BLaER1 treated with 17β-estradiol and CSF1 and Interleukin-3, amounts not matched to agents 10 nM and 100 nM (cell line): ENCODE data around the gene RGS16.

ENCODE experiments used
- H3K27ac ChIP-seq, 11 experiments: shearing (Covaris generic); formaldehyde crosslinking; 2 replicates each; pipeline ENCODE4 v1.8.1; 2022
- H3K27me3 ChIP-seq, 11 experiments: shearing (Covaris generic); formaldehyde crosslinking; 2 replicates each; pipeline ENCODE4 v1.8.1; 2022
- H3K36me3 ChIP-seq, 11 experiments: shearing (Covaris generic); formaldehyde crosslinking; 2 replicates each; pipeline ENCODE4 v1.8.1; 2022
- H3K4me1 ChIP-seq, 10 experiments: shearing (Covaris generic); formaldehyde crosslinking; 2 replicates each; pipeline ENCODE4 v1.8.1; 2022
- H3K4me2 ChIP-seq, 11 experiments: shearing (Covaris generic); formaldehyde crosslinking; 2 replicates each; pipeline ENCODE4 v1.8.1; 2022
- H3K4me3 ChIP-seq, 10 experiments: shearing (Covaris generic); formaldehyde crosslinking; 2 replicates each; pipeline ENCODE4 v1.8.1; 2022
- H3K9ac ChIP-seq, 11 experiments: shearing (Covaris generic); formaldehyde crosslinking; 2 replicates each; pipeline ENCODE4 v1.8.1; 2022
- H3K9me3 ChIP-seq, 11 experiments: shearing (Covaris generic); formaldehyde crosslinking; replicated peaks in 1 of 11; 2 replicates each; pipeline ENCODE4 v1.8.1; 2022
- H4K20me1 ChIP-seq, 11 experiments: shearing (Covaris generic); formaldehyde crosslinking; 2 replicates each; pipeline ENCODE4 v1.8.1; 2022
- Cebpa-rat ChIP-seq, 11 experiments: shearing (Covaris generic); IDR thresholded peaks; 2 replicates each; pipeline ENCODE4 v1.8.1; 2022

The RGS16 gene

GRCh38 chr1:182600745-182601415 is 3.3 kb downstream of the RGS16 start:
- no peak for TF ChIP-seq Cebpa-rat (IDR thresholded peaks at IDR 0.05)

DNA sequence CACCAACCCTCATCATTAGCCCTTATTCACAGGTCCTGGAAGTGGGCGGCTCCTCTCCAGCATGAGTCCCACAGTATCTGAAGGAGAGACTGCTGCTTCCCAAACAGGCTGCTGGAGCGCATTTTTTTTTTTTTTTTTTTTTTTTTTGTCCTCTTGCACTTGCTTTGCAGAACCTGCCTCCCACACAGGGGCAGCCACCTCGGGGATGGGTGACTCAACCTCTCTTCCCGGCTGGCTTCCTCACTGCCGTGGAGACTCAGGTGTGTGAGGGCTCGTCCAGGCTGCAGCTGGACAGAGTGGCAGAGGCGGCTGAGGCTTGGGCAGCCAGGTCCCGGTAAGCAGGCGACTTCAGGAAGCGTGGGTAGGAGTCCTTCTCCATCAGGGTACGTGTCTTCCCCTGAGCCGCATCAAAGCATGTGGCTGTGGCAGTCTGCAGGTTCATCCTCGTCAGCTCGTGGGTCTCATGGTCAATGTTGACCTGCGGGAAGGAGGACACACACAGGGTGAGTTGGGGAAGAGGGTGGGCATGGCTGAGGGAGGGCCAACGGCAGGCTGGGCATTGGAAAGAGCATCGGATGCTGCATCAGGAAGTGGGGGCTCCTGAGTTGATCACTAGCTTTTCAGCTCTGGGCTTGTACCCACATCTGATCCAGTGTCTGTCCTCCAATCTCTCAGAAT is 4.0 kb downstream of the RGS16 start:
- H3K9me3 ChIP-seq, result no peaks in the 10 kb centered on the region
- no peak for TF ChIP-seq Cebpa-rat (IDR thresholded peaks at IDR 0.05)
- H3K9ac ChIP-seq, result peak overlapping the region in 10 of 11 experiments; percentile 23 to 88 (median 46); a peak in 16 of 22 replicates
- peaks cover 0 to 60% (median 41%) of the 10 kb centered on the region in 11 experiments; a peak in 17 of 22 replicates for H4K20me1 ChIP-seq
- H3K4me3 ChIP-seq, result peak overlapping the region in 3 of 10 experiments; percentile 72 to 86 (median 78); a peak in 3 of 20 replicates
- H3K27me3 ChIP-seq, result no peaks in the 10 kb centered on the region
- H3K36me3 ChIP-seq, result peaks cover 19 to 48% (median 36%) of the 10 kb centered on the region in 11 experiments; a peak in 21 of 22 replicates
- peaks cover 61 to 75% (median 68%) of the 10 kb centered on the region in 10 experiments for H3K4me1 ChIP-seq
- peak overlapping the region in 4 of 11 experiments; percentile 16 to 79 (median 34); a peak in 4 of 22 replicates for H3K27ac ChIP-seq
- peak overlapping the region; percentile 91 to 98 (median 96); a peak in 20 of 22 replicates for H3K4me2 ChIP-seq

More at GRCh38 chr1:182600745-182601415, 3.3 kb downstream of the RGS16 start:
- peak overlapping the region in 6 of 11 experiments; percentile 16 to 84 (median 46); a peak in 10 of 22 replicates for H3K27ac ChIP-seq
- H3K9ac ChIP-seq, result peak overlapping the region in 10 of 11 experiments; percentile 28 to 88 (median 57); a peak in 18 of 22 replicates
- no peaks in the 10 kb centered on the region for H3K9me3 ChIP-seq
- peak overlapping the region in 7 of 10 experiments; percentile 14 to 86 (median 72); a peak in 8 of 20 replicates for H3K4me3 ChIP-seq
- peaks cover 19 to 48% (median 36%) of the 10 kb centered on the region in 11 experiments; a peak in 21 of 22 replicates for H3K36me3 ChIP-seq
- peaks cover 0 to 60% (median 41%) of the 10 kb centered on the region in 11 experiments; a peak in 17 of 22 replicates for H4K20me1 ChIP-seq
- 0 out of 22 replicates have a peak, but pooled peaks cover 0 to 4% (median 0%) of the 10 kb centered on the region in 11 experiments for H3K27me3 ChIP-seq
- peak overlapping the region; percentile 91 to 98 (median 96) for H3K4me2 ChIP-seq
- peaks cover 62 to 75% (median 69%) of the 10 kb centered on the region in 10 experiments for H3K4me1 ChIP-seq

GRCh38 chr1:182599339-182599738 is 4.8 kb downstream of the RGS16 start:
- H3K9me3 ChIP-seq, result no peaks in the 10 kb centered on the region
- peaks cover 0 to 60% (median 41%) of the 10 kb centered on the region in 11 experiments; a peak in 17 of 22 replicates for H4K20me1 ChIP-seq
- peak overlapping the region in 7 of 11 experiments; percentile 2 to 79 (median 10); a peak in 9 of 22 replicates for H3K27ac ChIP-seq
- peak overlapping the region; percentile 15 to 98 (median 95); a peak in 21 of 22 replicates for H3K4me2 ChIP-seq
- no peak overlapping the region; a peak in 2 of 20 replicates for H3K4me3 ChIP-seq
- peaks cover 19 to 48% (median 36%) of the 10 kb centered on the region in 11 experiments; a peak in 21 of 22 replicates for H3K36me3 ChIP-seq
- H3K4me1 ChIP-seq, result peaks cover 52 to 70% (median 60%) of the 10 kb centered on the region in 10 experiments
- no peak for TF ChIP-seq Cebpa-rat (IDR thresholded peaks at IDR 0.05)
- peak overlapping the region in 7 of 11 experiments; percentile 0 to 87 (median 18); a peak in 7 of 22 replicates for H3K9ac ChIP-seq
- no peaks in the 10 kb centered on the region for H3K27me3 ChIP-seq

DNA sequence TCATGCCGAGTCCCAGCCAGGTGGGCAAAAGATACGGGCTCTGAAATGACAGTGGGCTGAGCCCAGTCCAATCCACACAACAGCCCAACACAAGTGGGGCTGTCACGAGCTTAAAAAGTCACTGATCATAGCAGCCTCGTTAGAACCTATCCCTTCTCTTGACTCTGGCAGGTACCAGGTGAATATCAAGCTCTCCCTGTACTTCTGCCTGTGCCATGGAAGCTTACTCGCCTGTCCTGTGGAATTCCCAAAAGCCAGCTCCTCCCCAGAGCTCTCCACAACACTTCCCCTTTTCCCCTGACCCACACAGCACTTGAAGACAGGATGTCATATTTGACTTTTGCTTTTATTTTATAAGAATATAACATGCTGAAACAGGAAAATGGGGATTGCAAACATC is 5.9 kb downstream of the RGS16 start:
- no peak overlapping the region for H3K4me3 ChIP-seq
- no peak for TF ChIP-seq Cebpa-rat (IDR thresholded peaks at IDR 0.05)
- H3K4me2 ChIP-seq, result peak overlapping the region in 10 of 11 experiments; percentile 9 to 98 (median 95); a peak in 16 of 22 replicates
- H3K36me3 ChIP-seq, result peaks cover 19 to 48% (median 36%) of the 10 kb centered on the region in 11 experiments; a peak in 21 of 22 replicates
- H4K20me1 ChIP-seq, result peaks cover 0 to 52% (median 34%) of the 10 kb centered on the region in 11 experiments; a peak in 17 of 22 replicates
- H3K4me1 ChIP-seq, result peaks cover 47 to 60% (median 53%) of the 10 kb centered on the region in 10 experiments
- no peaks in the 10 kb centered on the region for H3K9me3 ChIP-seq
- peak overlapping the region in 1 of 11 experiments; percentile 14; a peak in 1 of 22 replicates for H3K9ac ChIP-seq
- peak overlapping the region in 2 of 11 experiments; percentile 2 to 23; a peak in 2 of 22 replicates for H3K27ac ChIP-seq
- no peaks in the 10 kb centered on the region for H3K27me3 ChIP-seq

- no peak for TF ChIP-seq Cebpa-rat (IDR thresholded peaks at IDR 0.05)
- H4K20me1 ChIP-seq, result peaks cover 0 to 38% (median 24%) of the 10 kb centered on the region in 11 experiments; a peak in 17 of 22 replicates
- peaks cover 19 to 37% (median 31%) of the 10 kb centered on the region in 11 experiments; a peak in 21 of 22 replicates for H3K36me3 ChIP-seq
- no peak overlapping the region for H3K4me3 ChIP-seq
- no peak overlapping the region for H3K4me2 ChIP-seq
- H3K27me3 ChIP-seq, result no peaks in the 10 kb centered on the region
- H3K4me1 ChIP-seq, result peaks cover 33 to 47% (median 39%) of the 10 kb centered on the region in 10 experiments
- peak overlapping the region in 3 of 11 experiments; percentile 5 to 29 (median 29); a peak in 4 of 22 replicates for H3K27ac ChIP-seq
- no peaks in the 10 kb centered on the region for H3K9me3 ChIP-seq
- no peak overlapping the region for H3K9ac ChIP-seq
These were observed 7.3 kb downstream of the RGS16 start for GRCh38 chr1:182596934-182597333.

DNA sequence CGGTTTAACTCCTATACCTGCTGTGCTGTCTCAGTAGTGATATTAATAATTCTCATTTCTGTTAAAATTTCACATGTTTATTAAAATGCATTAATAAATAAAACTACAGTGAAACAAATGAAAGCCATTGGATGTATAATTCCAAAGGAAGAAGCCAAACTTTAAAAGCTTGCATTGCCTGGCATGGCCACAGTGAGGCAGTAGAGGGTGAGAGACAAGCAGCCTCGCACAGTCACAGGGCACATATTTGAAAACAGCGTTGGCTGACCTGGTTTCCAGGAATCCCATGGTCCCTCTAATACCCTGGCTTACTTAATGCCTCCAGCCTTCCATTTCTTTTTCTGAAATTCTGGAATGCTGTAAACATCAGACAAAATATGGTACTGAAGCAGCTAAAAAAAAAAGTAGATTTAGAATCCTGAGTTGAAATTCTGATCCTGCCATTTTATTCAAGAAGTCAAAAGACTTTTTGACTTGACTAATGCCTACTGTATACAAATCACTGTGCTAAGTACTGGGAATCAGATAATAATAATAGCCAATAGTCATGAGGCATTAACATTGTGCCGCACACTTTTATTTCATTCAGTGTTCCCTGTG is 8.4 kb downstream of the RGS16 start:
- Histone ChIP-seq H3K36me3 (peaks cover 15 to 26% (median 20%) of the 10 kb centered on the region in 11 experiments; a peak in 21 of 22 replicates), H3K9me3 (no peaks in the 10 kb centered on the region), H3K4me1 (peaks cover 21 to 36% (median 28%) of the 10 kb centered on the region in 10 experiments), H3K27me3 (no peaks in the 10 kb centered on the region), H3K4me3 (no peak overlapping the region), H3K9ac (no peak overlapping the region), H3K4me2 (no peak overlapping the region), H4K20me1 (peaks cover 0 to 27% (median 18%) of the 10 kb centered on the region in 11 experiments; a peak in 17 of 22 replicates), H3K27ac (no peak overlapping the region)
- no peak for TF ChIP-seq Cebpa-rat (IDR thresholded peaks at IDR 0.05)

DNA sequence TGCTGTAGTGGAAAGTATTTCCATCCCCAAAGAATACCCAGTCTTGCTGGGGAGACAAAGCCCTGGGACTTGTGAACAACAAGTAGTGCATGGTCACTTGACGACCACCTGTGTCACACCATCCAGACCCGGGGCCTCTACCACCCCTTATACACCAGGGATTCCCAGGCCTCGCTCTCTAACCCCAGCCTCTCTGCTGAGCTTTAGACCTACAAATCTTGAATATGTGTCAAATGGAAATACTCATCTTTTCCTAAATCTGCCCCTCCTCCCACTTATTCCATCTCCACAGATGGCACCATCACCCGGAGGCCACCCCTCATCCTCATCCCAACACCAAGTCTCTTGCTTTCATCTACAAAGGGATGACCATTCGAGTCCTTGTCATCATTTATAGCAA is 14.3 kb downstream of the RGS16 start:
- peaks cover 5 to 20% (median 15%) of the 10 kb centered on the region in 11 experiments; a peak in 17 of 22 replicates for H3K9me3 ChIP-seq
- peak overlapping the region in 3 of 11 experiments; percentile 81 to 88 (median 83); a peak in 4 of 22 replicates for H3K4me2 ChIP-seq
- no peak for TF ChIP-seq Cebpa-rat (IDR thresholded peaks at IDR 0.05)
- H3K36me3 ChIP-seq, result peaks cover 9 to 18% (median 16%) of the 10 kb centered on the region in 11 experiments; a peak in 19 of 22 replicates
- no peak overlapping the region for H3K4me3 ChIP-seq
- no peaks in the 10 kb centered on the region for H3K27me3 ChIP-seq
- H3K9ac ChIP-seq, result no peak overlapping the region
- peak overlapping the region in 4 of 11 experiments; percentile 92 to 97 (median 92); a peak in 5 of 22 replicates for H3K27ac ChIP-seq
- H4K20me1 ChIP-seq, result no peaks in the 10 kb centered on the region
- H3K4me1 ChIP-seq, result peaks cover 14 to 36% (median 23%) of the 10 kb centered on the region in 10 experiments

DNA sequence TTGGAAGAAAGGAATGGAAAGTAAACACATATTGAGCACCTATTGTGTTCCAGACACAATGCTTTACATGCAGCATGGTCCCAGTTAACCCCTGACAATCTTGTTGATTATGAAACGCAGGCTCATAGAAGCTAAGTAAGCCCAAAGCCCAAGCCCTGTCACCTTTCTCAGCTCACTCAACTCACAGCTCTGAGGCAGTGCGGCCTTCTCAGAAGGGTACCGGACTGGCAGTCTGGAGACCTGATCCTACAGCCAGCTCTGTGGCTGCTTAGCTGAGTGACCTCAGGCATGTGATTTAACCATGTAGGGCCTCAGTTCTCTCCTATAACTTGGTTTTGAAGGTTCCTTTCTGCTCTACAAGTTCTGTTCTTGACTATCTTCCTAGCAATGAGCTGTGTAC is 14.7 kb downstream of the RGS16 start:
- H3K4me3 ChIP-seq, result peak overlapping the region in 6 of 10 experiments; percentile 69 to 81 (median 78); a peak in 8 of 20 replicates

More for the DNA sequence above, 14.7 kb downstream of the RGS16 start:
- H3K9ac ChIP-seq, result peak overlapping the region in 6 of 11 experiments; percentile 83 to 91 (median 88); a peak in 6 of 22 replicates
- no peaks in the 10 kb centered on the region for H3K27me3 ChIP-seq
- H3K27ac ChIP-seq, result peak overlapping the region in 7 of 11 experiments; percentile 90 to 97 (median 92); a peak in 11 of 22 replicates
- H3K9me3 ChIP-seq, result peaks cover 5 to 20% (median 15%) of the 10 kb centered on the region in 11 experiments; a peak in 17 of 22 replicates
- peak overlapping the region; percentile 70 to 89 (median 84) for H3K4me2 ChIP-seq
- H3K4me1 ChIP-seq, result peaks cover 18 to 40% (median 26%) of the 10 kb centered on the region in 10 experiments
- TF ChIP-seq Cebpa-rat (IDR thresholded peaks at IDR 0.05), result no peak
- no peaks in the 10 kb centered on the region for H4K20me1 ChIP-seq
- peaks cover 9 to 22% (median 16%) of the 10 kb centered on the region in 11 experiments; a peak in 20 of 22 replicates for H3K36me3 ChIP-seq
